ENCODE results near the gene CAPN5.
A peak's percentile ranks its signal among the peaks of the same experiment; 100 is the strongest.

CAPN5 gene

DNA sequence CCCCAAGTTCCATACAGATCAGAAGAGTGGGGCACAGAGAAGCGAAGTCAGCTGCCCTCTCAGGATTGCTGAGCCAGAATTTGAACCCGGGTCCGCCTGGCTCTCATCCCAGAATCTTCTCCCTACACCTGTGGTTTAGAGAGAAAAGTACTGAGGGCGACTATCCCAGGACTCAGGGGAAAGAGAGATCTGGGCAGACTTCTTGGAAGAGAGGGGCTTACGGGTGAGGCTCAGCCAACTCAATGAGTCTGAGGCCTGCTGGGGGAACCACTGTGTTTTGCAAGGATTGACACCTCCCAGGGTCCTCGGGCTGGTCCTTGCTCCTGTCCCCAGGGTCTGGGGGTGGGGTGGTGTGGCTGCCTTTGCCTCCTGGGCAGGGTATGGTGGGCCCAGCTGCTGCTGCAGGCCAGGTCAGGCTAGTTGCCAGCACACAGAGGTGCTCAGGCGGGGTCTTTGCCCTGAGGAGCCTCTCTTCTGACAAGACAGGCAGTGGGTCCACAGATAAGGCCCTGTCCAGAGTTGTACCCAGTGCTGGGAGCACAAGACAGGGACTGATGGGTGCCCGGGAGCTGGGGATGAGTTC, 1.2 kb downstream of the CAPN5 start:
- DNase-seq: no peak

DNA sequence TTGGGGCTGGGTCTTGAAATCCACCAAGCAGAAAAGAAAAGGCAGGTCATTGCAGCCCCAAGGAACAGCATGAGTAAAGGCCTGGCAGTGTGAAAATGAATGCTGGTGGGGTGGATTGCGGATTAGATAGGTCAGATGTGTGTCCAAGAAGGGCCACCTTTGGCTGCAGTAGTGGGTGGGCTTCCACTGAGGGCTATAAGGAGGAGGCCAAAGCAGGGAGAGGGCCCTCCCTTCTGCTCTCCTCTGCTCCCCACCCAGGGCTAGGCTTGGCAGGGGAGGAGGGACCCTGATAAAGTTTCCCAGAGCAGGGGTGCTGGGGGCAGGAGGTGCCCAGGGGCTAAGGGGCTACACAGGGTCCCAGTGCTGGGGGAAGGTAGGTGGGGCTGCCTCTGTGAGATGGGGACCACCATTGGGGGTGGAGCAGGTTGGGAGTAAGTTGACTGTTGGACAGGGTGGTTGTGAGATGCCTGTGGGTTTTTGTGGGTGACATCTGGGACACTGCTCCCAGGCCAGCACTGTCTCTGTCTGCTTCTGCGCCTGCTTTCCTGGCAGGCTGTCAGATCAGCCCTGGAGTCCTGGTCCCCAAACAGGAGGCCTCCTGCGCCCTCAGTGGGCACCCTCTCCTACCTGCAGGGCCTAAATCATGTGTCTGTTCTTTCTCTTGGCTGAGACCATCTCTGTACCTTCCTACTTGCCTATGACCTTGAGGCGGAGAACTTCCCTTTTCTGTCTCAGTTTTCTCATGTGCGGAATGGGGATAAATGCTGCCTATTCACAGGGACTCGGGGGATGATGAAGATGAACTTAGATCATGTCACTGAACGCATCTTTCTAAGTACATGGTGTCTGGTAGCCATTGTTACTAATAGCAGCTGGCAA, 1.9 kb downstream of the CAPN5 start:
- DNase-seq: no peak

DNA sequence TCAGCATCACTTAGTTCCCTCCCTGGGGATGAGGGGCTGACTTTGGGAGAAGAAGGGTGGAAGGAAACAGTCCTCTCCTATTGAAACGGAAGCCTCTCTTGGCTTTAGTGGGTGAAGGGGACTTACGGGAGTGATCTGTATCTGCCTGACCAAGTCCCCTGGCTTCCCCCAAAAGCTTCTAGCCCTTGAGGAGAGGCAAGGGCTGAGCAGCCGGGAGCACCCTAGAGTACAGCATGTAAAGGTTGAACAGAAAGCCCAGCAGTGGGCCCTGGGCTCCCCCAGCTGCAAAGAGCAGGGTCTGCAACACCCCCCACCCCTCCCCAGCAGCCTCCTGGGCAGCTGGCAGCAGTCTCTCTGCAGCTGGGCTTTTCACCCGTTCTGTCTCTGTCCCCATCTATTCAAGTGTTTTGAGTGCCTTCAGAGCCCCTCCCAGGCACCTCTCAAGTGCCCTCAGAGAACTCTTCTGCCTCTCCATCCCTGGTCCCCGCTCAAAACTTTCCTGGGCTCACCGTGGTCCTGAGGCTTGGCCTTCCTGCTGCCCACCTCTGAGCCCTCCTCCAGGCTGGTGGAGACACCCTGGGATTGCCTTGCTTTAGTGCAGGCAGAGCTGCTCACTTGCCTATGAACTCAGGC, 2.7 kb downstream of the CAPN5 start:
- no peak for DNase-seq

DNA sequence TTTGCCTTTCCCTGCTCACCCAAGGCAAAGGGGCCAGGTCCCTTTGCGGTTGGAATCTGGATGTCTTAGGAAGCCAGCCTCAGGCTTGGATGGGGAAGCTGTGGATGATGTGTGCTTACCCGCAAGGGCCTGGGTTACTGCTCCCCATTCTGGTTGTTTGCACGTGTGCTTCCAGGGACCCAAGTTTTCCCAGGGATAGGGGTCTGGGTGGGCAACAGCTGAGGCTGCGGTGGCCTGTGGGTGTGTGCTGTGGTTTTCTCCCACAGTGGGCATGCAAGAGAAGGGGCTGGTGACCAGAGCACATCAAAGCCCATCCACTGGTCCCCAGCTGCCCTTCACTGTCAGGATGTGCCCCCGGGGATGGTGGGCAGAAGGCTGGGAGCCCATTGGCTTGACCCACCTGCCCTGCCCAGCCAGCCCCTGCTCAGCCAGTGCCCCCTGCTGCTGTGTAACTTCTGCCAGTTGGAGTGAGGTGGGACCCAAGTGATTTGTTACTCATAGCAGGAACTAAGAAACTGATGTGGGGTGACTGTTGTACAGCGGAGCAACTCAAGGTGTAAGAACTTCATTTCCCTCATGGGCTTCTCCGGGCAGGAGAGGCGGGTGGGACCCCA, 3.3 kb downstream of the CAPN5 start:
- DNase-seq: no peak

DNA sequence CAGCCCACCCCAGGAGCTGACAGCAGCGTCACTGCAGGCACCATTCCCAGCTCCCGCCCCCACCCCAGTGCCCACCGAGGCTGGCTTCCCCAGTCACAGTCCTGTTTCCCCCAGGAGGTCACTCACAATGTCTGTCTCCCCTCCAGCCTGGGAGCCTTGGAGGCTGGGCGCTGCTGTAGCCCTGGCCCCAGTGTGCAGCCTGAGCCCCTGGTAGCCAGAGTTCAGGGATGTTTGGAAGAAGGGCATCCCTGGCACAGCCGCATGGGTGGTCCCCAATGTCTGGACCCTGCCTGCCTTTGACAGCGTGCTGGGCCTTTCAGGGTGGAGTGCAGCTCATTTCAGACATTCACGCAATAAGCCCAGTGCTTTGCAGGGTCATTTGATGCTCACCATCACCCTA, 4.3 kb downstream of the CAPN5 start:
- no peak for DNase-seq

DNA sequence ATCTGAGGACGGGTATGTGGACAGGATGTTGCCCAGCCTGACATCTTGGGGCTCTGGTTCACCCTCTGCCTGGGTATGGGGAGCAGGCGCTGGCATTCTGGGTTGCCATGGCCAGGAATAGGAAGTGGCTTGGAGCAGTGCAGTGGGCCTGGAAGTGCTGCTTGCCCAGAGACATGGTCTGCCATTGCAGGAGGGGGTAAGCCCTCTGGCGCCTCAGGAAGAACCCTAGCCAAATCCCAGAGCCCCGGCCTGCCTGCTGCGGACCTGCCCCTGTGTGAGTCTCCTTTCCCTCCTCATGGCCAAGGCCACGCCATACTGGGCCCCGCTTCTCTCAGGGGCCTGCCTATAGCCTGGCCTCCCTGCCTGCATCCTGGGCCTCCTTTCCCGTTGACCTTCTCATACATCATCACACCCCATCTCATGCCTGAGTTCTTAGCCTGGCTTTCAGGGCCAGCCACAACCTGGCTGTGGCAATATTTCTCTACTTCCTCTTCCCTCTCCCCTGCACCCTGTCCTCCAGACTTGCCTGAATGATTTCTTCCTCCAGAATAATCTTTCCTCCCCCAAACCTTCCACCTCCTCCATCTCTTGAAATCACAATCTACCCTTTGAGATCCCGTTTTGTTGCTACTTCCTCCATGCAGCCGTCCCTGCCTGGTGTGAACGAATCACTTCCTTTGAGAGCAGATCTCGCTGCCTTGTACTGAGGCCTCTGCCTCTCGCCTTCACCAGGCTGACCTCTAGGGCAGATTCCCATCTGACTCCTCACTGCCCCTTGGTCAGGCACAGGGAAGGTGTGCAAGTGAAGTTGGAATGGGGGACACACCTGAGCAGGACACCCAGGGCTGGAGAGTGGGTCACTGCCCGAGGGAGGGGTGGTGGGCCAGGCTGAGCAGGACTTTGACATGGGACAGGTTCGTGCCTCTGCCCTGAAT, 5.2 kb downstream of the CAPN5 start:
- no peak for DNase-seq

DNA sequence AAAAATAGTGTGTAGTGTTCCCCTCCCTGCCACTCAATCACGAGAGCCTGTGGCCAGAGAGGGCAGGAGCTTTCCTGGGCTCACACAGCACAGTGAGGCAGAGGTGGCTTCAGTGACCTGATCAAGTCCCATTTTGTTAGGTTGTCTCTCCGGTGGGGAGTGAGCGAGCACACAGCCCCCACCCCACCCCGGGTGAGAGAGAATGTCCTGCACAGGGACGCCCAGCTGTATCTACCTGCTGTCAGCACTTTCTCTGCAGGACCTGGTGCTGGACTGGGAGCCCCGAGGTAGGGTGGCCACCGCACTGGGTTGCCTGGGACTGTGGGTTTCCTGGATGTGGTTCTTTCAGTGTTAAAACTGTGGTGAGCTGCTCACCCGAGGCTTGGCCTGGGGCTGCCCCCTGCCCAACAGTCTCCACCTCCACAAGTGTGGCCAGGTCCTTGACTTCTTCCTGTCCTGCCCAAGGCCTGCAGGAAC, 6.1 kb downstream of the CAPN5 start:
- DNase-seq: no peak

DNA sequence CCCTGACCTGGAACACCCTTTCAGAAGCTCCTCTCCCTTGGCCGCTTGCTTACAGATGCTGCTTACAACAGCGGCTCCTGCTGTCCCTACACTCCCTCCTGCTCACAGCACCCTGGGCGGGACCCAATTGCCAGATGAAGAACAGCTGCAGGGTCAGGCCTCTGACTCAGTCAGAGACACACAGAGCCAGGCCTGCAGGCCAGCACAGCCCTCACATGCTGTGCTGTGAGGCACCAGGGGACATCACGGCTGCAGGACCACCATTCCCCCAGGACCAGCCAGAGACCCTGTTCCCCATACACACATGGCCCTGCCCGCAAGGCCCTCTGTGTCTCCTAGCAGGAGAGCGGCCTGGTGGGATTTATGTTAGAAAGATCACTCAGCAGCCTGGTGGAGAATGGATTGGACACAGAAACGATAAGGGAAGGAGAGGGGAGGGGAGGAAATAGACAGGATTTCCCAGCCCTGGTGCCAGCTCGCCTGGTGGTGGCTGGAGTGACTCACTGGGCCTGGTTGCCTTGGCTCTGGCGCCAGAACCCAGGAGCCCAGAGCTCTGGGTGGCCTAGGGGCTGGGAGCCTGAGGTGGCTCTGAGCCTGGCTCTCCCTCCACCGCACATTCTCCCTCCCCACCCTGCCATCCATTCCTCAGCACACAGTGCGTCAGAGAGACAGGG, 6.7 kb downstream of the CAPN5 start:
- peak; percentile 51 for DNase-seq

DNA sequence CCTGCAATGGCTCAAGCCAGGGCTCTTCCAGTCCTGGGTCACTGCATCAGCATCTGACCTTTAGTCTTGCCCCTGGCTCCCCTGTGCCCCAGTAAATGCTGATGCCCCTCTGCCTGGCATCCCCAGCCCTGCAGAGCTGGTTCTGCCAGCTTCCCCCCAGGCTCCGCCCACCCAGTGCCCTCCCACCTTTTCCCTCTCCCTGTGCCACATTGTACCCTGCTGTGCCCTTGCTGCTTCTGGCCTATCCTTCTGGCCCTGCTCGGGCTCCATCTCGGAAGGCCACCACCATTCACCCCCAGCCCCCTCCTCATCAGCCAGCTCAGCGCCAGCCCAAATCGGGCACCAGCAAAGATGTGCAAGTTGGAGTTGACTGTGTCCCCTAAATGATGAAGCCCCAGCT, 7.4 kb downstream of the CAPN5 start:
- DNase-seq: no peak

DNA sequence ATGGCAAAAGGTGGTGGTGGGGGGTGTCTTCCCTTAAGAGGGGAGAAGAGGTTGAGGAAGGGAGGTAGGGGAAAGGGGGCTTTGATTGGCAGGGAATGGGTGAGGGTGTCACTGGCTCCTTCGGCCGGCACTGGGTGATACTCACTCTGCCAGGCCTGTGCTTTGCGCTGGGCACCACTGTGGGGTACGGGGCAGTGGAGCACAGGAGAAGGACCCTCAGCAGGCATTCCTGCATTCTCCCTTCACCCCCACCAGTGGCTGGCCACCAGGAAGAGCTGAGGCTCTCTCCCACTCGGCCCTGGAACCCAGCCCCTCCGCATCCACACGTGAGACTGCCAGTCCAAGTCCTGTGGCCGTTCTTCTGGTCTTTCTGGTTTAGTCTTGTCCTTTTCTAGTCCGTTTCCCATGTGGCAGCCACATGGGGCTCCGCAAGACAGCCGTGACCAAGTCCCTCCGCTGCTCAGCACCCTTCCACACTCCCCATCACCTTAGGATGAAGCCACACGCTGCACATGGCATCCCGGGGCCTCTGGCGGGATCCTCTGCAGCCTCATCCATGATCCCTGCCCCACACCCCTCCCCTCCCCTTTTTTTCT, 8.0 kb downstream of the CAPN5 start:
- DNase-seq: no peak

DNA sequence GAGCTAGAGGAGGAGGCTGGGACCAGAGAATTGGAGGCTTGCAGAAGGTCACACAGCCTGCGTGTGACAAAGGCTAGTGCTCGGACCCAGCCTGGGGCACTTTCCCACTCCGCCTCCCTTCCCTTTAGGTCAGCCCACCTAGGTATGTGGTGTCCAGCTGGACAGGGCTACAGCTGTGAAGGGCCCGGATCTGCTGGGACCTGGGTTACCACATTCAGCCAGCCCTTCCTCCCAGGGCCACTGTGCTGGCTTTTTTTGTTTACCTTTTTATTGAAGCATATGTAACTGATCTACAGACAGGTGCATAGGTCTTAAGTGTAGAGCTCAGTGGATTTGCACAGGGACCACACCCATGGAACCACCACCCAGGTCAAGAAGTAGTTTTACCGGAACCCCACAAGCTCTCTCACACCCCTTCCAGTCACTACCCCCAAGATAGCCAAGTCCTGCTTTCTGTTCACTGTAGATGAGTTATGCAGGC, 8.7 kb downstream of the CAPN5 start:
- DNase-seq: no peak

DNA sequence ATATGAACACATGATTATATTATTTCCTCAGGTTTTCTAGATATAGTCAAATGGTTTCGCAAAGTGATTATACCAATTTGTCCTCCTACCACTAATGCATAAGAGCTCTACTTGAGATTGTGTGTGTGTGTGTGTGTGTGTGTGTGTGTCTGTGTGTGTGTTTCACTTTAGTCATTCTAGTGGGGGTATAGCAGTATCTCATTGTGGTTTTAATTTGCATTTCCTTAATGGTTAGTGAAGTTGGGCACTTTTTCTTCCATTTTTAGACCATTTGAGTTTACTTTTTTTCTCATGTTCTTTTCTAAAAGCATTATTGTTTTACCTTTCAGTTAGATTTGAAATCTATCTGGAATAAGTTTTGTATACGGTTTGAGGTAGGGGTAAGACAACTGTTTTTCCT, 12.9 kb downstream of the CAPN5 start:
- no peak for DNase-seq

DNA sequence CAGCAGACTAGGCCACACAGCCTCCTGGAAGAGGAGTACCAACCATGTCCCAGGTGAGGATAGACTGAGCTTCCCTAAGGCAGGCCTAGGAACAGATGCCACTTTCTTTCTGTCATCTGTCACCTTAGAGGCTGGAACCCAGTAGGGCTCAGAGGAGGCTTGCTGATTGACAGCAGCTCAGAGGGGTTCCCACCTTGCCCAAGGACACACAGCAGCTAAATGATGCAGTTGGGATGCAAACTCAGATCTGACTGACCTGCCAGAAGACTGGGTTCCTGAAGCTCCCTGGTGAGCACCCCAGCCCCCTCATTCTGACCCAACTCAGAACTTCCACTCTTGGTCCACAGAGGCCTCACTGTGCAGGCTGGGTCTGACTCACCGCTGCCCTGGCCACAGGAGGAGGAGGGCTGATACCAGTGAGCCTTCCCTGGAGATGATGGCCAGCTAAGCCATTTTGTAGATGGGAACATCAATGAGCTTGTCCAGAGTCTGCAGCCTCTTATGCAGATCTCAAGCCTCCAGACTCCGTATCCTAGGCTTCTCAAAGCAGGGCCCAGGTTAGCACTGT, 14.0 kb downstream of the CAPN5 start:
- no peak for DNase-seq

DNA sequence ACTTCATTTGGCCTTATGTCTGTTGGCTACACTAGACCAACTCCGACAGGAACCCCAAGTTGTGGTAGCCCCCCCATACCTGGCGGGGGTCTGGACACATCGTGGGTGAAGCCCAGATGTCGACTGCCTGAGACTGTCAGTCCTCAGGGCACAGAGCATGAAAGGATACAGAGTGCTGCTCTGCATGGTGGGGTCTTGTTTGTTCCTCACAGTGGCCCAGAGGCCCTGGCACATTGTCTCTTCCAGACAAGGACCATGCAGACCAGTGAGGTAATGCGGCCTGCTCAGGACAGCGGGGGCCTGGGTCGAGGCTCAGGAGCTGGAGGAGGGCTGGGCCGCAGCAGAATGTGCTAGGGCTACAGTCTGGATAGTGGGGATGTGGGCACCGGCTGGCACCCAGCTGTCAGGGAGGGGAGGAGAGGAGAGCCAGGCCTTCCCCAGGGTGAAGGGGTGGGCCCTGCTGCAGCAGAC, 14.6 kb downstream of the CAPN5 start:
- no peak for DNase-seq

DNA sequence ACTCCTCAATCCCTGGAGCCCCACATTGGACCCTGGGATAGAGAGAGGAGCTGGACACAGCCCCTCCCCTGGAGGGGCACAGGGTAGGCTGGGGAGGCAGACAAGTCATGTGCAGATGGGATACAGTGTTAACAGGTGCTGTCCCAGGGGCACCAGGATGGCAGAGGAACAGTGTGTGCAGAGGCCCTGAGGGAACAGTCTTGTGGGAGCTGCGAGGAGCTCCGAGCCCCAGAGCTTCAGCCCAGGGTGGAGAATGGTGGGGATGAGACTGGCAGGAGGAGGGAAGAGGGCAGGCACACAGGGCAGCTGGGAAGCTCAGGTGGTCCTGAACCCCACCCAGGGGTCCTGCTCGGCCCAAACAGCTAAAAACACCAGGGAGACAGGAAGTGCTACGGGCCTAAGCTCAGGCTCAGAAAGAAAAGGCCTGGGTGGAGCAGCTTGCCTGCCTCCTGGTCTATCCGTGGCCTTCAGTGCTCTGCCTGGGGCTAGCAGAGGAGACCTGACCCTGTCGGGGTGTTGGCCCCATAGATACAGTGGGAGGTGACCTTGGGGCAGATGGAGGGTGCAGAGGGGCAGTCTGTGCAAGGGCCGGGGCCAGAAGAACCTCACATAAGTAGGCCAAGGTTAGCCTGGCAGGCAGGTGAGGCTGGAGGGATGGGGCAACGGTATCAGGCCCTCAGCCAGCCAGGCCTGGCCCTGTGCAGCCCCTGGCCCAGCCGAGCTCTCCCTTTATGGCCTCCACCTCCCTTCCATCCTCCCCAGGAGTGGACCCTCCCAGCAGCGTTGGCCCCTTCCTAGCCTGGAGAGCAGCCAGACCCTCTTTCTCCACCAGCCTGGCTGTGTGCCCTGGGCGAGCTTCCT, 15.4 kb downstream of the CAPN5 start:
- DNase-seq: no peak

DNA sequence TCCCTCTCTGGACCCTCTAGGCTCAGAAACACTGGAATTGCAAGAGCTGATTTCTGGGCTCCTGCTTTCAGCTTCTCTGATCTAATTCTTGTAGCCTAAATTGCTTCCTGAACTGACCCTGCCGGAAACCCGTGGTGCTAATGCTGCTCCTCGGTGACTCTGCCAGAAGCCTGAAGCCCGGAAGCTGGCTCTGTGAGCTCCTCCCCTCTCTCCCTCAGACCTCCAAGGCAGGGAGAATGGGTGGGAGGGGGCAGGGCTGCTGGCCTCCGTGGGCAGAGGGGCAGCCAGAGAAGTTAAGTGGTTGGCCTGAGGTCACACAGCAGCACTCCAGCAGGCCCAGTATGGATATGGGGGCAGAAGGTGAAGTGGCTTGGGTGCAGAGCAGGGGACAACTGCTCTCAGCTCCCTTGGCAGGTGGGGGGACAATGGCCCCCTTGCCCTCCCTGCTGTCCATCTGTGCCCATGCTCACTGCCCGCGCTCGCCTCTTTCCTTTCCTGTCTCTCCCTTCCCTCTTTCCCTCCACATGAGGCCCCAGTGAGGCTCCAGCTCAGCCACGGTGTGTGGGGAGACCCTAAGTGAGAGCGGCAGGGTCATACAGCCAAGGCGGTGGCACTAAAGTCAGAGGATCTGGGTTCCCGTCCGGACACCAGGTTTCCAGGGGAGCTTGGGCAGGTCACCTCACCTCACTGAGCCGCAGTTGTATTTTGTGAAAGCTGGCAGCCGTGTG, 16.2 kb downstream of the CAPN5 start:
- no peak for DNase-seq

DNA sequence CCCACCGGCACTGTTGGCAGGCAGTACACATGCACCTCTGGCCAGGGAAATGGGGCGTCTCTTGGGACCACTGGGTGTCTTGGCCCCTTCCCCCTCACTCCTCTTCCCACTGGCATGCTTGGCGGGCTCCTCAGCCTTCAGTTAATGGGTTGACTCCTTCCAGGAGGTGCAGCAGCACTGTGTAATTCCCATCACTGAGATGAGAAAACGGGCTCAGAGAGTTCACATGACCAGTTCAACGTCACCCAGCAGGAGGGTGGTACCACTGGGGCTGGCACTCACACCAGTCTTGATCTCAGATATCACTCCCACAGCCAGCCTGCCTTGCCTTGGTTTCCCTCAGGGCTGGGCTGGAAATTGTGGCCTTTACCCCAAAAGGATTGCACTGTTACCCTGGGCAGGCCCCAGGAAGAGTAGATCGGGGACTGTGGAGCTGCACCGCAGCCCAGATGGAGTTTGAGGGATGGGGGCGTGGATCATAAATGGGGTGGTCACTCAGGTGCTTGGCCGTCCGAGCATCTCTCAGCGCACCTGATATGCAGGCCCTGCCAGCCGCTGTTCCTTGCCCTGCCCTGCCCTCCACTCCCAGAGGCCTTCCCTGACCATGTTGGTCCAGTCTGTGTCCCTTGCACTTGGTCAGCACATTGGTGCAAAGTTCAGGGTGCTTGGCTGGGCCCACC, 16.9 kb downstream of the CAPN5 start:
- DNase-seq: no peak

DNA sequence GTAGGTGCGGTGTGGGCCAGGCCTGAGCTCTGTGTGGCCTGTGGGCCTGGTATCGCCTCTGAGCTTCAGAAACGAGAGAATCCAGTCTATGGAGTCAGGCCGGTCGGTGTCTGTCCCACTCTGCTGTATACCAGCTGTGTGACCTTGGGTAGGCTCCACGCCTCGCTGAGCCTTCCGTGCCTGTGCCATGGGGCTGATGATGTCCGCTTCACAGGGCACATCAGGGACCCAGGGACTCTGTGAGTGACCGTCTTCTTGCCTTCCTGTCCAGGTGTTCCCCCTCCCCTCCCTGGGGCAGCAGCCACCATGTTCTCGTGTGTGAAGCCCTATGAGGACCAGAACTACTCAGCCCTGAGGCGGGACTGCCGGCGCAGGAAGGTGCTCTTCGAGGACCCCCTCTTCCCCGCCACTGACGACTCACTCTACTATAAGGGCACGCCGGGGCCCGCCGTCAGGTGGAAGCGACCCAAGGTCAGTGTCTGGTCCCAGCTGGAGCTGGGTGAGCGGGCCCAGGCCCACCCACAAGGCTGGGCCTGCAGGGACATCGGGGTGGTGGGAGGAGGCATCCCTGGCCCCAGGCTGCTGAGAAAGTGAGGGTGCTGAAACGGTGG, 17.9 kb downstream of the CAPN5 start:
- no peak for DNase-seq

All from RPMI8226 (cell line).